ENCODE results near the gene OS9. TPM values are rescaled to one million over a fixed set of nuclear protein-coding genes. Genes with fewer than 3 reads are reported as not detected.

OS9 gene
- total and polyA plus RNA-seq, 9 of the 15 experiments (the other 6 are each of a cell fraction or from before 2014, with no cell fraction given) = 4.6 to 105 (median 89.5) TPM

DNA sequence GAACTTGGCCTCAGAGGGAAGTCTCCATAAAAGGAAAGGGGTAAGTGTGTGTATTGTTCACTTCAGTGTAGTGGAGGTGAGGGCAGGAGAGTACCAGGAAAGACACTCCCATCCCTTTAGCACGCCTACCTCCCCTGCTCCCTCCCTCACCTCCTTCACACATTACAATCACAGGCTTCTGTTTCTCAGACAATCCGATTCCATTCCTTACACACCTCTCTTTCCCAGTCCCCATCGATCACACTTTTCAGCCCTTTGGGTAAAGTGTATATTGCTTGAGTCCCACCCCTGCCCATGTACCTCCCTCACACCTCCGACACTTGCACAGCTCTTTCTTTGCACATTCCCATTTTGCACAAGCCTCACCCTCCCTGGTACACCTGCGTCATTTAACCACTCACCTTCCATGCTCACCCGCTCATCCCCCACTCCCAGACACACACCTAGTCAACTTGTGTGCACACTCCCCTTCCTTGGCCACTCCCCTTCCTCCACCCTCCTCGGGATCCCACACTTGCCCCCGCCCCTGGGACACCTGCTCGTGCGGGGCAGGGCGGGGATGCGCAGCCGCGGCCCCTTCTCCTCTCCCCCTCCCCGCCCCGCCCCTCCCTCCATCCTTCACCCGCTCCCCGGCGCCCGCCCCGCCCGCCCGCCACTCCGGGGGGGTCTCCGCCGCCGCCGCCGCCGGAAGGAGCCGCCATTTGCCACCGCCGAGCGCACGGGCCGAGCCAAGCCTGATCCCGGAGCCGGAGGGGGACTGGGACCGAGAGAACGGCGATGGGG lies 60.7 kb downstream of the OS9 start, which contains the start of gene MARCHF9 (continued):
- TF ChIP-seq, protein P1, sequence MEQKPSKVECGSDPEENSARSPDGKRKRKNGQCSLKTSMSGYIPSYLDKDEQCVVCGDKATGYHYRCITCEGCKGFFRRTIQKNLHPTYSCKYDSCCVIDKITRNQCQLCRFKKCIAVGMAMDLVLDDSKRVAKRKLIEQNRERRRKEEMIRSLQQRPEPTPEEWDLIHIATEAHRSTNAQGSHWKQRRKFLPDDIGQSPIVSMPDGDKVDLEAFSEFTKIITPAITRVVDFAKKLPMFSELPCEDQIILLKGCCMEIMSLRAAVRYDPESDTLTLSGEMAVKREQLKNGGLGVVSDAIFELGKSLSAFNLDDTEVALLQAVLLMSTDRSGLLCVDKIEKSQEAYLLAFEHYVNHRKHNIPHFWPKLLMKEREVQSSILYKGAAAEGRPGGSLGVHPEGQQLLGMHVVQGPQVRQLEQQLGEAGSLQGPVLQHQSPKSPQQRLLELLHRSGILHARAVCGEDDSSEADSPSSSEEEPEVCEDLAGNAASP (IDR thresholded peaks at IDR 0.05) = no peak
- no peak for TF ChIP-seq KLF1 (tag; IDR thresholded peaks at IDR 0.05)
- TF ChIP-seq FOXM1 (IDR thresholded peaks at IDR 0.05; ENCODE audit: low read depth) = no peak
- no peak for TF ChIP-seq FOXM1 (CRISPR knock-in tag; IDR thresholded peaks at IDR 0.05; ENCODE audit: low read depth)
- TF ChIP-seq HMBOX1 (IDR thresholded peaks at IDR 0.05) = no peak
- no peak for TF ChIP-seq TEAD2 (tag; IDR thresholded peaks at IDR 0.05)
- peak; percentile 41 for TF ChIP-seq KDM5B (IDR thresholded peaks at IDR 0.05; ENCODE audit: insufficient replicate concordance, low read depth, low read length)
- TF ChIP-seq CHD2 (IDR thresholded peaks at IDR 0.05; ENCODE audit: low read depth, low read length) = no peak
- no peak for TF ChIP-seq HIVEP1 (CRISPR knock-in tag; IDR thresholded peaks at IDR 0.05)
- TF ChIP-seq EZH2 (IDR thresholded peaks at IDR 0.05; ENCODE audit: borderline replicate concordance, low read depth, low read length) = no peak
- TF ChIP-seq NELFE (IDR thresholded peaks at IDR 0.05; ENCODE audit: insufficient read depth, insufficient read length) = no peak
- TF ChIP-seq BHLHE40 (IDR thresholded peaks at IDR 0.05; ENCODE audit: low read length) = peak; percentile 54
- no peak for TF ChIP-seq CBFB (CRISPR knock-in tag; IDR thresholded peaks at IDR 0.05)
- TF ChIP-seq ZNF668 (CRISPR knock-in tag; IDR thresholded peaks at IDR 0.05) = no peak
- 0 out of 2 replicates have a peak, but pooled peaks have one; percentile 47 for TF ChIP-seq SMARCA5 (IDR thresholded peaks at IDR 0.05)
- TF ChIP-seq FOXA1 (IDR thresholded peaks at IDR 0.05; ENCODE audit: borderline replicate concordance) = no peak
- TF ChIP-seq, protein P2, sequence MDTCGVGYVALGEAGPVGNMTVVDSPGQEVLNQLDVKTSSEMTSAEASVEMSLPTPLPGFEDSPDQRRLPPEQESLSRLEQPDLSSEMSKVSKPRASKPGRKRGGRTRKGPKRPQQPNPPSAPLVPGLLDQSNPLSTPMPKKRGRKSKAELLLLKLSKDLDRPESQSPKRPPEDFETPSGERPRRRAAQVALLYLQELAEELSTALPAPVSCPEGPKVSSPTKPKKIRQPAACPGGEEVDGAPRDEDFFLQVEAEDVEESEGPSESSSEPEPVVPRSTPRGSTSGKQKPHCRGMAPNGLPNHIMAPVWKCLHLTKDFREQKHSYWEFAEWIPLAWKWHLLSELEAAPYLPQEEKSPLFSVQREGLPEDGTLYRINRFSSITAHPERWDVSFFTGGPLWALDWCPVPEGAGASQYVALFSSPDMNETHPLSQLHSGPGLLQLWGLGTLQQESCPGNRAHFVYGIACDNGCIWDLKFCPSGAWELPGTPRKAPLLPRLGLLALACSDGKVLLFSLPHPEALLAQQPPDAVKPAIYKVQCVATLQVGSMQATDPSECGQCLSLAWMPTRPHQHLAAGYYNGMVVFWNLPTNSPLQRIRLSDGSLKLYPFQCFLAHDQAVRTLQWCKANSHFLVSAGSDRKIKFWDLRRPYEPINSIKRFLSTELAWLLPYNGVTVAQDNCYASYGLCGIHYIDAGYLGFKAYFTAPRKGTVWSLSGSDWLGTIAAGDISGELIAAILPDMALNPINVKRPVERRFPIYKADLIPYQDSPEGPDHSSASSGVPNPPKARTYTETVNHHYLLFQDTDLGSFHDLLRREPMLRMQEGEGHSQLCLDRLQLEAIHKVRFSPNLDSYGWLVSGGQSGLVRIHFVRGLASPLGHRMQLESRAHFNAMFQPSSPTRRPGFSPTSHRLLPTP (IDR thresholded peaks at IDR 0.05; ENCODE audit: borderline replicate concordance, extremely low read depth, insufficient read length) = no peak
- no peak for TF ChIP-seq ZNF184 (CRISPR knock-in tag; IDR thresholded peaks at IDR 0.05)
- no peak for TF ChIP-seq ZFPM2 (CRISPR knock-in tag; IDR thresholded peaks at IDR 0.05)
- TF ChIP-seq NCOA1 (IDR thresholded peaks at IDR 0.05; ENCODE audit: low read depth) = 0 out of 2 replicates have a peak, but pooled peaks have one; percentile 27
- no peak for TF ChIP-seq CXXC5 (CRISPR knock-in tag; IDR thresholded peaks at IDR 0.05)
- TF ChIP-seq PHF8 (IDR thresholded peaks at IDR 0.05; ENCODE audit: borderline replicate concordance, low read length) = no peak
- TF ChIP-seq, protein P3, sequence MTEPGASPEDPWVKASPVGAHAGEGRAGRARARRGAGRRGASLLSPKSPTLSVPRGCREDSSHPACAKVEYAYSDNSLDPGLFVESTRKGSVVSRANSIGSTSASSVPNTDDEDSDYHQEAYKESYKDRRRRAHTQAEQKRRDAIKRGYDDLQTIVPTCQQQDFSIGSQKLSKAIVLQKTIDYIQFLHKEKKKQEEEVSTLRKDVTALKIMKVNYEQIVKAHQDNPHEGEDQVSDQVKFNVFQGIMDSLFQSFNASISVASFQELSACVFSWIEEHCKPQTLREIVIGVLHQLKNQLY (CRISPR knock-in tag; conservative IDR thresholded peaks at IDR 0.05) = no peak
- no peak for TF ChIP-seq HNRNPL (IDR thresholded peaks at IDR 0.05; ENCODE audit: low read depth, low read length)
- no peak for TF ChIP-seq SIN3B (IDR thresholded peaks at IDR 0.05; ENCODE audit: low read depth)
